ENCODE data around the gene AKAP6.

DNA sequence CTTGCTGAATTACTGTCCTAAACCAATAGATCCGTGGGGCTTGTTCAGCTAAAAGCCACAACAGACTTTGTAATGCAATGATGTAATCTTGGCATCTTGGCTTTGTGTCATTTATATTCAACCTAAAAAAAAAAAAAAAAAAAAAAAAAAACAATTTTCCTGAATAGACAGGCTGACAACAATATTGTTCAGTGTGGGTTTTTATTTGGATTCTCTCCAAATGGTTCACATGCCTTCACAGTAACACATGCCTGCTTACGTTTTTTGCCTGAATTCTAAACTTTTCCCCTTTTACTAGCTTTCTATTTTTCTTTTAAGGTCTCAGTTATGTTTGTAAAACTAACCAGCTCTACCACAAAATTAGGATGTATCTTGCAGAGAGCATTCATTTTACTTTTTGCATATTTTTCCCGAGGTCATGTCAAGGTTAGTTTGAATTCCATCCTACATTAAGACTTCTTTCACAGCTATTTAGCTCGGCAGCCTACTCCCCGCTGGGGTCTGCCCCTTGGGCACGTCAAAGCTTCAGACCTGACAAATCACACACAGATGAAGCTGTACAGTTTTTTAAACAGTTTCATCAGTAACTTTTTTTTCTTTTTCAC is 395.9 kb downstream of the AKAP6 start:
- TF ChIP-seq, protein P1, sequence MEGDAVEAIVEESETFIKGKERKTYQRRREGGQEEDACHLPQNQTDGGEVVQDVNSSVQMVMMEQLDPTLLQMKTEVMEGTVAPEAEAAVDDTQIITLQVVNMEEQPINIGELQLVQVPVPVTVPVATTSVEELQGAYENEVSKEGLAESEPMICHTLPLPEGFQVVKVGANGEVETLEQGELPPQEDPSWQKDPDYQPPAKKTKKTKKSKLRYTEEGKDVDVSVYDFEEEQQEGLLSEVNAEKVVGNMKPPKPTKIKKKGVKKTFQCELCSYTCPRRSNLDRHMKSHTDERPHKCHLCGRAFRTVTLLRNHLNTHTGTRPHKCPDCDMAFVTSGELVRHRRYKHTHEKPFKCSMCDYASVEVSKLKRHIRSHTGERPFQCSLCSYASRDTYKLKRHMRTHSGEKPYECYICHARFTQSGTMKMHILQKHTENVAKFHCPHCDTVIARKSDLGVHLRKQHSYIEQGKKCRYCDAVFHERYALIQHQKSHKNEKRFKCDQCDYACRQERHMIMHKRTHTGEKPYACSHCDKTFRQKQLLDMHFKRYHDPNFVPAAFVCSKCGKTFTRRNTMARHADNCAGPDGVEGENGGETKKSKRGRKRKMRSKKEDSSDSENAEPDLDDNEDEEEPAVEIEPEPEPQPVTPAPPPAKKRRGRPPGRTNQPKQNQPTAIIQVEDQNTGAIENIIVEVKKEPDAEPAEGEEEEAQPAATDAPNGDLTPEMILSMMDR (IDR thresholded peaks at IDR 0.05), result no peak
- no peak for TF ChIP-seq POLR2AphosphoS5 (IDR thresholded peaks at IDR 0.05)
